Vagina (tissue), 2 donors: Measurements from ENCODE around the gene SLC22A5. TPM values are rescaled to one million over a fixed set of nuclear protein-coding genes. Genes with fewer than 3 reads are reported as not detected.

Experiments used
- DNase-seq, 2 donors: peaks; one replicate each; pipeline ENCODE4 v3.0.0-alpha.2; 2017; ENCODE audit errors: extremely low spot score in 2 of 2
- H3K27ac ChIP-seq: fragments of 200-600 bp; sonication (generic); one replicate; pipeline ENCODE4 v1.5.1; 2019
- H3K27me3 ChIP-seq: fragments of 200-600 bp; sonication (generic); one replicate; pipeline ENCODE4 v1.5.1; 2019
- H3K36me3 ChIP-seq, 2 donors: fragments of 200-600 bp; sonication (generic); one replicate each; pipeline ENCODE4 v1.5.1; 2017 to 2019
- H3K4me1 ChIP-seq: fragments of 200-600 bp; sonication (generic); one replicate; pipeline ENCODE4 v1.5.1; 2019
- H3K4me3 ChIP-seq, 2 donors: fragments of 200-600 bp; sonication (generic); 1 replicate in 1 of 2; 2 replicates in 1 of 2; pipeline ENCODE4 v1.5.1; 2016 to 2019
- H3K9me3 ChIP-seq: fragments of 200-600 bp; sonication (generic); one replicate; pipeline ENCODE4 v1.5.1; 2019
- CTCF ChIP-seq, 3 experiments: fragments of 450-650 bp in 2 of 3; fragments of 200-600 bp in 1 of 3; sonication (generic) in 1 of 3; IDR thresholded peaks; one replicate each; pipeline ENCODE4 v1.5.1; 2017 to 2019; ENCODE audit warnings: antibody characterized with exemption in 3 of 3, mild to moderate bottlenecking in 2 of 3, moderate library complexity in 2 of 3
- POLR2A ChIP-seq, 2 donors: fragments of 450-650 bp; IDR thresholded peaks; one replicate each; pipeline ENCODE4 v1.6.1; 2017; ENCODE audit warnings: antibody characterized with exemption in 2 of 2, mild to moderate bottlenecking in 2 of 2, moderate library complexity in 2 of 2
- POLR2AphosphoS5 ChIP-seq, 2 donors: sonication (generic); formaldehyde crosslinking; IDR thresholded peaks; one replicate each; pipeline ENCODE4 v1.9.0; 2017; ENCODE audit warnings: antibody characterized with exemption in 2 of 2, mild to moderate bottlenecking in 2 of 2, low read depth in 1 of 2; ENCODE audit not compliant: insufficient read depth in 1 of 2
- intact Hi-C: fragments of 100-400 bp; cut with DNase I; formaldehyde crosslinking; loops from one replicate; pipeline ENCODE4 v1.15.1; 2023
- total RNA-seq: library from RNA; depleted of rRNA; stranded (reverse); fragments of >200 nt; gene quantifications from one replicate; pipeline ENCODE4 v1.2.3, GENCODE V29; 2016

SLC22A5 gene
- total RNA-seq: 15.2 TPM

GRCh38 chr5:132369474-132370180, at the start of gene SLC22A5:
SLC22A5 (plus strand) TSS chr5:132369710; CDS start chr5:132369973, 263 bp downstream.
- no peaks in the 10 kb centered on the region for H3K27me3 ChIP-seq

DNA sequence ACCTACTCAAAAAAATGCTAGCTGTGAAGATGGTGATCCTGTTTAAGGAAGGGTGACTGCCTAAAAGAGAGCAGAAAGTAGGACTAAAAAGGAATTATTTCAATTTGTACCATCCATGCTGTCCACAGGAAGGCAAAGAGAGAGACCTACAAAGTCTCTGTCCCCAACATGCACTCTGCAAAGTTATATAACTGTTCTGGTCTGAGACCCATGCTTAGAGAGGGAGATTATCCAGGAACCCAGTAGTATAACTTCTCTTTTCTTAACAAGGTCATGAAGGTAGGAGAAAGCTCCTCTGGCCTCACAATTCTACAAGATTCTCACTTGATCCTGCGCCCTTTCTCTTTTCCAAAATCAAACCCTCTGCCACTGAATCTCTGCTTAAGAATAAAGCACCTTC, 49.5 kb upstream of the SLC22A5 start:
- H3K4me1 ChIP-seq: no peaks in the 10 kb centered on the region
- H3K27me3 ChIP-seq: no peaks in the 10 kb centered on the region
- DNase-seq: no peak
- no peaks in the 10 kb centered on the region for H3K36me3 ChIP-seq
- H3K27ac ChIP-seq: no peak overlapping the region
- H3K4me3 ChIP-seq: no peak overlapping the region
- intact Hi-C loops: no loop called here
- H3K9me3 ChIP-seq: no peaks in the 10 kb centered on the region
- TF ChIP-seq CTCF (IDR thresholded peaks at IDR 0.05) (no peak), POLR2AphosphoS5 (IDR thresholded peaks at IDR 0.05; ENCODE audit: insufficient read depth in 1 of 2, low read depth in 1 of 2) (no peak), POLR2A (IDR thresholded peaks at IDR 0.05) (no peak)

More at GRCh38 chr5:132369474-132370180, at the start of gene SLC22A5:
- TF ChIP-seq POLR2A (IDR thresholded peaks at IDR 0.05) (no peak), CTCF (IDR thresholded peaks at IDR 0.05) (no peak), POLR2AphosphoS5 (IDR thresholded peaks at IDR 0.05; ENCODE audit: insufficient read depth in 1 of 2, low read depth in 1 of 2) (peak in 1 of 2 donors; percentile 20)
- Histone ChIP-seq H3K9me3 (no peaks in the 10 kb centered on the region), H3K4me3 (peak within 1 kb of the TSS; percentile 58 to 74), H3K27ac (peak within 1 kb of the TSS; percentile 87), H3K36me3 (no peaks in the 10 kb centered on the region), H3K4me1 (peaks cover 38% of the 10 kb centered on the region)
- peak in 1 of 2 donors; percentile 91 for DNase-seq
- intact Hi-C loops: loop anchor here (10.0 kb wide), 2 partner anchors 75 to 115 kb away; partner anchors contain the start of genes PDLIM4 and SLC22A4

GRCh38 chr5:132321109-132321721, 48.3 kb upstream of the SLC22A5 start:
- Histone ChIP-seq H3K9me3 (no peaks in the 10 kb centered on the region), H3K36me3 (no peaks in the 10 kb centered on the region), H3K4me1 (no peaks in the 10 kb centered on the region), H3K27ac (no peak overlapping the region), H3K27me3 (no peaks in the 10 kb centered on the region), H3K4me3 (no peak overlapping the region)
- no peak for TF ChIP-seq CTCF (IDR thresholded peaks at IDR 0.05)
- TF ChIP-seq POLR2A (IDR thresholded peaks at IDR 0.05): no peak
- TF ChIP-seq POLR2AphosphoS5 (IDR thresholded peaks at IDR 0.05; ENCODE audit: insufficient read depth in 1 of 2, low read depth in 1 of 2): no peak
- no peak for DNase-seq
- intact Hi-C loops: no loop called here

DNA sequence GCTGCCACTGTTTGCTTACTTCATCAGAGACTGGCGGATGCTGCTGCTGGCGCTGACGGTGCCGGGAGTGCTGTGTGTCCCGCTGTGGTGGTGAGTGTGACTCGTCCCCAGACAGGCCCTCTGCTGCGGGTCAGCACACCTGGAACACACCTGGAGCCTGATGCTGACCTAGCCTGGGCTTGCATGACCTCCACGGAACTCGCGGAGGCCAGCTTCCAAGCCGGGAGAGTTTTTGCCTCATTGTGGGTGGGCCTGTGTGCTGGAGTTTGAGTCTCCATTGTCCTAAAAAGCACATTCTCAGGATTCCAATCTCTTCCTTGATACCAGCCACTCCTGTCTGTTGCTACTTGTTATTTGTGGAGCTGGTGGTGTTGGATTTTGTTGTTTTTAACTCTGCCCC, 47.2 kb upstream of the SLC22A5 start:
- Histone ChIP-seq H3K4me3 (no peak overlapping the region), H3K9me3 (no peaks in the 10 kb centered on the region), H3K27ac (no peak overlapping the region), H3K36me3 (no peaks in the 10 kb centered on the region), H3K27me3 (no peaks in the 10 kb centered on the region), H3K4me1 (no peaks in the 10 kb centered on the region)
- DNase-seq: no peak
- intact Hi-C loops: no loop called here
- no peak for TF ChIP-seq POLR2AphosphoS5 (IDR thresholded peaks at IDR 0.05; ENCODE audit: insufficient read depth in 1 of 2, low read depth in 1 of 2)
- no peak for TF ChIP-seq POLR2A (IDR thresholded peaks at IDR 0.05)
- no peak for TF ChIP-seq CTCF (IDR thresholded peaks at IDR 0.05)

GRCh38 chr5:132323202-132323601, 46.3 kb upstream of the SLC22A5 start:
- Histone ChIP-seq H3K9me3 (no peaks in the 10 kb centered on the region), H3K27me3 (no peaks in the 10 kb centered on the region), H3K4me3 (no peak overlapping the region), H3K27ac (no peak overlapping the region), H3K4me1 (peaks cover 6% of the 10 kb centered on the region), H3K36me3 (no peaks in the 10 kb centered on the region)
- no peak for DNase-seq
- no peak for TF ChIP-seq POLR2A (IDR thresholded peaks at IDR 0.05)
- no peak for TF ChIP-seq CTCF (IDR thresholded peaks at IDR 0.05)
- no peak for TF ChIP-seq POLR2AphosphoS5 (IDR thresholded peaks at IDR 0.05; ENCODE audit: insufficient read depth in 1 of 2, low read depth in 1 of 2)
- intact Hi-C loops: no loop called here
